Mononuclear cell (primary cell): ENCODE results near the gene MUC21. TPM values are rescaled to one million over a fixed set of nuclear protein-coding genes. Genes with fewer than 3 reads are reported as not detected.
"Not testable (repeated sequence)": the region's sequence is repeated elsewhere in the genome, so short reads cannot be mapped to it uniquely, and the experiment has no call there.

Experiments
- H3K27me3 ChIP-seq: 2 replicates; pipeline ENCODE4 v1.6.0; 2011; ENCODE audit warnings: low read length, control low read depth; ENCODE audit not compliant: insufficient read depth
- H3K4me1 ChIP-seq: 2 replicates; pipeline ENCODE4 v1.5.1; 2011; ENCODE audit warnings: mild to moderate bottlenecking, low read length, control low read depth; ENCODE audit not compliant: insufficient read depth
- H3K4me3 ChIP-seq: 2 replicates; pipeline ENCODE4 v1.5.1; 2011; ENCODE audit warnings: mild to moderate bottlenecking, low read length, moderate library complexity
- H3K9me3 ChIP-seq: 2 replicates; pipeline ENCODE4 v1.5.1; 2011; ENCODE audit warnings: low read depth, mild to moderate bottlenecking, control low read depth, low read length
- total RNA-seq: library from RNA; depleted of rRNA; stranded (reverse); fragments of >200 nt; gene quantifications from one replicate; pipeline ENCODE4 v1.2.3, GENCODE V29; 2012

MUC21 gene
- total RNA-seq, 1 donor, result not detected

DNA sequence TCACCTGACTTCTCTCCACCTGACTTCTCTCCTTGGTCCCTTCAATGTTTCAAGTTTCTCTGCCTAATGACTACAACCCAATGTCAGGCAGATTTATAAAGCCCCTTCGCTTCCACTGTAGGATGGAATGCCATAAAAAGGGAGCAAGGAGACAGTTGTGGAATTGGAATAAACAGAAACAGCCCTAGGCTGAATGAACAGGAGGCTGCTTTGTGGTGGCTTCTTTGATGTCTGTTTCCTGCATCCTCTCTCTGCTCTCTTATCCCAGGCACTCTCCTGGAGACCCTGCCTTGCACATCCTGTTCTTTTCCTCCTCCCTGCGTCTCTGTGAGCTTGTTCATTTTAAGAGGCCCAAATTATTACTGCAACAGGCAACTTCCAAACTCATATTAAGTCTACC, 25.8 kb upstream of the MUC21 start:
- peaks cover 48% of the 10 kb centered on the region for H3K27me3 ChIP-seq
- no peaks in the 10 kb centered on the region for H3K9me3 ChIP-seq
- peaks cover 15% of the 10 kb centered on the region for H3K4me1 ChIP-seq
- no peak overlapping the region for H3K4me3 ChIP-seq

DNA sequence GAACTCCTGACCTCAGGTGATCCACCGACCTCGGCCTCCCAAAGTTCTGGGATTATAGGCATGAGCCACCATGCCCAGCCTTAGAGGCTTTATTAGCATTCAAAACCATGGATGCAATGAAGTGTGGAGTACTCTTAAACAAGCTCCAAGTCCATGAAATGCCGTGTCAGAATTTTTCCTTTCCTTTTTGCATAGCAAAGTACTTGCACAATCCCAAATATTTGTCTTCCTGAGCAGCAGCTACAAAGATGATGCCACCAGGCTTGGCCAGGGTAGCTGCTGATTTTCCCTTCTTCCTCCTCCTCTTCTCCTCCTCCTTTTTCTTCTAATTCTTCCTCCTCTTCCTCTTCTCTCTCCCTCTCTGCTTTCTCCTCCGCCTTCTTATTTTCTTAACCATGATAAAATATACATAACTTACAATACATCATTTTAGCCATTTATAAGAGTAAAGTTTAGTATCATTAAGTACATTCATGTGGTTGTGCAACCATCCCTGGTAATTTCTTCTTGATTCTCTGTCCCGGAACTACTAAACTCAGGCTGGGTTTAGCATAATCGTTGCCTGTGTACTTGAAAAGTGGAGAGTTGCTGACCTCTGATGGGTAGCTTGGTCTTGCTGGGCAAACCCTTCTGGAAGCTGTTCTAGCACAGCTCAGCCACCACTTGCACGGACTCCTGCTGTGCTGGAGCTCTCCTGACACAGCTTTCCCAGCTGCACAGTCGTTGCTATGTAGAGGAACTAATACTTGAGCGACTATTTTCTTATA, 22.4 kb upstream of the MUC21 start:
- Histone ChIP-seq H3K27me3 (peaks cover 25% of the 10 kb centered on the region), H3K4me1 (peaks cover 2% of the 10 kb centered on the region), H3K9me3 (no peaks in the 10 kb centered on the region), H3K4me3 (no peak overlapping the region)

DNA sequence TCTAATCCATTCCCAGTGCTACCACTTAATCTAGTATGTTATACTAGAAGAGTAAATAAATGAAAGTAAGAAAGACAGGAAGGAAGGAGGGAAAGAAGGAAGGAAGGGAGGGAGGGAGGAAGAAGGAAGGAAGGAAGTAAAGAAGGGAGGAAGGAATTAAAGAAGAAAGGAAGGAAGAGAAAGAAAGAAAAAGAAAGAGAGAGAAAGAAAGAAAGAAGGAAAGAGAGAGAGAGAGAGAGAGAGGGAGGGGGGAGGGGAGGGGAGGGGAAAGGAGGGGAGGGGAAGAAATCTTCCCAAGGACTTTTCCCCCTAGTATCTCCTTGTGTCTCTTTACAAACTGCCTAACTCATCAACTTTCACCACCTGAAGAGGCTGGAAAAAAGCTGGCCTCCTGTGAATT, 20.8 kb upstream of the MUC21 start:
- H3K9me3 ChIP-seq, result no peaks in the 10 kb centered on the region
- H3K4me1 ChIP-seq, result no peaks in the 10 kb centered on the region
- H3K27me3 ChIP-seq, result peaks cover 11% of the 10 kb centered on the region
- H3K4me3 ChIP-seq, result no peak overlapping the region

DNA sequence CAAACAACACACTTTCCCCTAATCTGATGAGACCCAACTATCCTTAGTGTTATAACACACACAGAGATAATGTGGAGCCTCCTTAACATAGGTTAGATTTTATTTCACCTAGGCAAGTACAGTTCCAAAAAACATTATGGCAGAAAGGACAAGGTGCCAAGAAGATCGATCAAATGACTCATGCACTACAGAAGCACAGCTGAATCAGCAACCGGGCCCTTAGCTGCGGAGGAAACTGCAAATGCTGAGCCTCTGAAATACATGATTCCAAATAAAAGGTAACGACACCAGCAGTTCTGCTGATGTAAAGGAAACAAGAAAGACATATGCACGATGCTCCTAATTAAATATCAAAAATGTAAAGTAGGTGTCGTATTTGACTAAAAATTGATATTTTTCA, 19.9 kb upstream of the MUC21 start:
- H3K9me3 ChIP-seq, result no peaks in the 10 kb centered on the region
- no peak overlapping the region for H3K4me3 ChIP-seq
- H3K27me3 ChIP-seq, result peaks cover 6% of the 10 kb centered on the region
- no peaks in the 10 kb centered on the region for H3K4me1 ChIP-seq

DNA sequence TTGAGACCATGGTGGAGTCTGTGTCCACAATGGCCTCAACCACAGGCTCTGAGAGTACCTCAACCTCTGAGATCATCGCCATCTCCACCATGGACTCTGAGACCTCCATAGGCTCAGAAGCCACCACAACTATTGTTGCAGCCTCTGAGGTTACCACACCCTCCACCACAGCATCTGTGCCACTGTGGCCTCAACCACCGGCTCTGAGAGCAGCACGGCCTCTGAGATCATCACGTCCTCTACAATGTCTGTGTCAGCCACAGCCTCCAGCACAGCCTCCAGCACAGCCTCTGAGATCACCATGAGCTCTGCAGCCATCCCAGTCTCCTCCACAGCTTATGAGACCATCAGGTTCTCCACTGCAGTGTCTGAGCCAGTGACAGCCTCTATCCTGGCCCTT, 19.4 kb upstream of the MUC21 start:
- Histone ChIP-seq H3K4me1 (no peaks in the 10 kb centered on the region), H3K9me3 (no peaks in the 10 kb centered on the region), H3K27me3 (peaks cover 4% of the 10 kb centered on the region), H3K4me3 (no peak overlapping the region)

DNA sequence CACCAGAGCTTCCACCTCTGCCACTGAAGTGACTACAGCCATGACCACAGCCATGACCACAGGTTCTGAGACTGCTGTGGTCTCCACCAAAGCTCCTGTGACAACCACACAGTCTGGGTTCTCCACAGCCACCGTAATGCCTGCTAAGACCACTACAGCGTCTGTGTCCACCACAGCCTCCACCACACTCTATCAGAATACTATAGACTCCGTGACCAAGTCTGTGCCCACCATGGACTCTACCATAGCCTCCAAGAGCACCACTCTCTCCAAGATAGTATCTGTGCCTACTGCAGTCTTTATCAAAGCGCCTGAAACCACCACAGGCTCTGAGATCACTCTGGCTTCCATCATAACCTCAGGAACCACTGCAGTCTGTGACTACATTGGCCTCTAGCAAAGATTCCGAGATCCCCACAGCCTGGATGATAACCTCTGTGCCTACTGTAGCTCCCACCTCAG, 18.3 kb upstream of the MUC21 start:
- H3K9me3 ChIP-seq, result no peaks in the 10 kb centered on the region
- no peaks in the 10 kb centered on the region for H3K27me3 ChIP-seq
- no peak overlapping the region for H3K4me3 ChIP-seq
- no peaks in the 10 kb centered on the region for H3K4me1 ChIP-seq

DNA sequence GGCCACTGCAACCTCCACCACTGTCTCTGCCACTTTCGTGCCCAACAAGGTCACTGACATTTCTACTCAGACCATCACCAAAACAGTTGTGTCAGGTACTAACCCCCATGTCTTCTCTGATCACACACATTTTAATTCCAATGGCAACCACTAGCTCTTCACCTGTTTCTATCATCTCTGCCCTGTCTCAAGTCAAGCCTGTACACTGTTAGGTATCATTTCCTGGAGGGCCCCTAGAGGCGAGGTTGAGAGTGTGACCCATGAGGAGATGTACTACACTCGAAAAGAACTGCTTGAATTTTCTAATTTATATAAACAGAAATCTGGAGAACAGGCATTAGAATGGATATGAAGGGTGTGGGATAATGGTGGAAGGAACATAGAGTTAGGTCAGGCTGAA, 17.4 kb upstream of the MUC21 start:
- Histone ChIP-seq H3K27me3 (no peaks in the 10 kb centered on the region), H3K9me3 (no peaks in the 10 kb centered on the region), H3K4me3 (no peak overlapping the region), H3K4me1 (no peaks in the 10 kb centered on the region)

DNA sequence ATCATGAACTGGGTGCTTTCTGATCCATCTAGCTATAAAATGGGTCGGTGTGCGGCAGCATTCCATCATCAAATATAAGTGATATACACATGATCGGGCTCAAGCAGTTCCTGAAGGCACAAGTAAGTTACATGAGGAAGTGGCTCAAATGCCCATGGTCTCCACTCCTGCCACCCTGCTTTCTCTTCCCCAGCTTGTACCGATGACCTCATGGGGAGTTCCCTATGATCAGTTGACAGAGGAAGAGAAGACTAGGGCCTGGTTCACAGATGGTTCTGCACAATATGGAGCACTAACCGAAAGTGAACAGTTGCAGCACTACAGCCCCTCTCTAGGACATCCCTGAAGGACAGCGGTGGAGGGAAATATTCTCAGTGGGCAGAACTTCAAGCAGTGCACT, 14.3 kb upstream of the MUC21 start:
- not testable (repeated sequence) for H3K27me3 ChIP-seq, H3K9me3 ChIP-seq, H3K4me1 ChIP-seq, H3K4me3 ChIP-seq

DNA sequence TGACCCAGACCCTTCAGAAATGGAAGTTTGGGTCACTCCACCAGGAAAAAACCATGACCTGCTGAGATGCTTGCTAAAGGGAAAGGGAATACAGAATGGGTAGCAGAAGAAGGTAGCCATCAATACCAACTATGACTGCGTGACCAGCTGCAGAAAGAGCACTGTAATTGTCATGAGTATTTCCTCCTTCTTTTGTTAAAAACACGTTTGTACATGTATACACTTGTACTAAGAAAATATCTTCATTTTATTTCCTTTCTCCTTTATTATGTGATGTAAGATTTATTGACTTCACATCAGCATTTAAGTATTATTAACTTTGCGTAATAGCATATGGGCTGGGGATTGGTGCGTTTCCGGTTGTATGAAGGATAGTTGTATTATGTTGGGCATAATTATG, 12.6 kb upstream of the MUC21 start:
- Histone ChIP-seq H3K9me3 (no peaks in the 10 kb centered on the region), H3K27me3 (no peaks in the 10 kb centered on the region), H3K4me3 (no peak overlapping the region), H3K4me1 (no peaks in the 10 kb centered on the region)

DNA sequence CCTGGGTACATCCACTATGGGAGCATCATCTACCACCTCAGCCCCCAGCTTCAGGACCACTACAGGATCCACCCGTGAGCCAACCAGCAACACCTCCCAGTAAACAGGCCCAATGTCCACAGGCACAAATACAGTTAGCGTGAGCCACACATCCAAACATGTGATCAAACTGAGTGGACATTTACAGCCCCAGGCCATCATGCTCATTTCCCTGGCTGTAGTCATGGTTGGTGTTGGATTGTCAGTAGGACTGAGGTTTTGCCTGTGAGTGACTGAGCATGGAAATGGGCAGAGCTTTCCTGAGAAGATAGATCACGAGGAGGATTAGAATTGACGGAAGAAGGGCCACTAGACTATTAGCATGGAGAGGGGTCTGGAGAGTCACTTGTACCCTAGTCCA, 10.7 kb upstream of the MUC21 start:
- no peaks in the 10 kb centered on the region for H3K4me1 ChIP-seq
- peaks cover 4% of the 10 kb centered on the region for H3K27me3 ChIP-seq
- no peaks in the 10 kb centered on the region for H3K9me3 ChIP-seq

DNA sequence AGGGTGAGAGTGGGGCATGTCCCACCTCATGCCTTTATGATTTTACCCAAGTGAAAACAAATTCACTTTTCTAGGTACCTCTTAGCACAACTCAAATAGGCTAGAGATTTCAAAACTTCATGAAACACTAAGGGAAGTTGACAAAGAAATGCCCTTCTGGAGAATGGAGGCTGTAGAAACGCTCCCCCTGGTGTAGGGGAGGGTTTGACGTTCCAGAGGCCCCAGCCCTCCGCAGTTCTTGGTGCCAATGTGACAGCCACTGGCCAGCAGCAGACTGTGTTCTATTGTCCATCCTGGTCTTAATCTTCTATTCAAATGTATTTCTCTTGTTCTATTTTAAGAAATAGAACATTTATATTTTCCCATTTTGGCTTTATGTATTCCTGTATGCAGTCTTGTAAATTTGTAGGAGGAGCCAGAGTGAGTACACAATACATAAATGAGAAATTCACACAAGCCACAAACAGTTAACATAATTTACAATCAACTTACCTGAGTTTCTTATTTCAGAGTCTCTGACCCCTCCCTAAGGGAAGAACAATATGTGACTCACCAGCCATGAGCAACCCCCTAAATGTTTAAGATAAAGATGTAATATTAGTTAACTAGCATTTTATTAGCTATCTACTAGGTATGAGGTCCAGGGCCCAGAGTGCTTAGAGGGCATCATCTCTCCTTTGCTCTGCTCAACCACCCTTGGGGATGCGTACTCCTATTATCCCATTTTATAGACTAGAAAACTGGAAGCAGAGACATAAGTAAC, 8.8 kb upstream of the MUC21 start:
- no peaks in the 10 kb centered on the region for H3K4me1 ChIP-seq
- peaks cover 9% of the 10 kb centered on the region for H3K27me3 ChIP-seq
- H3K4me3 ChIP-seq, result no peak overlapping the region
- no peaks in the 10 kb centered on the region for H3K9me3 ChIP-seq

More for the DNA sequence above, 10.7 kb upstream of the MUC21 start:
- H3K4me3 ChIP-seq, result no peak overlapping the region

DNA sequence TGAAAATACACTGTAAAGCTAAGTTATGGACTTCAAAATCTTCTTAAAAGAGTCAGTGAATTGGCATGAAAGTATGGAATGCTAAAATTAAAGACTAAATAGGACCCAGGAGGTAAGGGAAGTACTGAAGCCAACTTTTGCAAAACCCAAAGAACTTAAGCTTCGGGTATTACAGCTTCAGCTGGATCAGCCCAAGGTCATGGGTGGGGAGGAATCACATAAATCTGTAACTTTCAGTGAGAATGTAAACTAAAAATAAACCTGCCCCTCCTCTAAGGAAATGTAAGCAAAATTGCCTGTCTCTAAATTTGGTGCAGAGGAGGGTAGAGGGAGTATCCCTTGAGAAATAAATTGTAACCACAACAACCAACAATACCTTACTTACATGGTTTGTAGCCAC, 4.4 kb upstream of the MUC21 start:
- Histone ChIP-seq H3K4me1 (no peaks in the 10 kb centered on the region), H3K27me3 (peaks cover 23% of the 10 kb centered on the region), H3K9me3 (no peaks in the 10 kb centered on the region)

DNA sequence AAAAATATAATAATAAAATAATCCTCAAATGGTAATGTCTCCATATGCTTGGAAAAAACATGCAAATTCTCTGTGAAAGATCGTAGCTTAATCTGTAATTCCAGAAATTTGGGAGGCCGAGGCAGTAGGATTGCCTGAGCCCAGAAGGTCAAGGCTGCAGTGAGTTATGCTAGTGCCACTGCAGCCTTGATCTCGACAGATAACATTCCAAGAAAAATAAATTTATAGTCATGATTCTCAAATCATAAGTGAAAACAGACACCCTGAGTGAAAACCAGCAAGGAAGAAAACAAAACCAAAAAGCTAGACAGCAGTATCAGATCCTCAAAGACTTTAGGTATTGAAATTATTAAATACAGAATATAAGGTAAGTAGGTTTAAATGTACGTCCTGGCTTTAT, 3.8 kb upstream of the MUC21 start:
- Histone ChIP-seq H3K4me3 (no peak overlapping the region), H3K4me1 (no peaks in the 10 kb centered on the region), H3K9me3 (no peaks in the 10 kb centered on the region), H3K27me3 (peaks cover 23% of the 10 kb centered on the region)

More for the DNA sequence above, 4.4 kb upstream of the MUC21 start:
- no peak overlapping the region for H3K4me3 ChIP-seq

DNA sequence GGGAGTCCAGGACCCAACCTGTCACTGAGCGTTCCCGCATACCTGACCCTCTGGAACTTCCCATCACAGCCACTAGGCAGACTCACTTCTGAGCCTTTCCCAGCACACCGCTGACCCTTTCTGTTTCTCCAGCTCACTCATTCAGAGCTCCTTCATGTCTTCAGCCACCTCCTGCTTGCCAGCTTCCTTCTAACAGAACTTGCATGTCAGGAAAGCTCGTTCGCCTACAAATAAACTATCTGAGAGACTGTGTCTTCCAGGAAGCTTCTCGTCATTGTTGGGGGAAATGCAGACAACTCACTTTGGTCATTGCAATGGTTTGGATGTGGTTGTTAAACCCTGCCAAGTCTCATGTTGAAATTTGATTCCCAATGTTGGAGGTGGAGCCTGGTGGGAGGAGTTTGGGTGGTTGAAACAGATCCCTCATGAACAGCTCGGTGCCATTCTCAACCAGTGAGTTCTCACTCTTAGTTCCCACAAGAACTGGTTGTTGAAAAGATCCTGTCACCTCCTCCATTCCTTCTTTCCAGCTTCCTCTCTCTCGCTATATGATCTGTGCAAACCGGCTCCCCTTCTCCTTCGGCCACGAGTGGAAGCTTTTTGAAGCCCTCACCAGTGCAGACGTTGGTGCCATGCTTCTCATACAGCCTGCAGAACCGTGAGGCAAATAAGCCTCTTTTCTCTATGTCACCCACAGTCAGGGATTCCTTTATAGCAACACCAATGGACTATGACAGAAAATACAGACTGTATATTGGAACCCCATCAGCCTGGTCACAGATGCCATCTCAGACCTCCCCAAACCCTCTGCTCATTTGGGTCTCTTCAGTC, 1.4 kb upstream of the MUC21 start:
- Histone ChIP-seq H3K4me3 (no peak overlapping the region), H3K4me1 (no peaks in the 10 kb centered on the region), H3K9me3 (no peaks in the 10 kb centered on the region), H3K27me3 (peaks cover 20% of the 10 kb centered on the region)

DNA sequence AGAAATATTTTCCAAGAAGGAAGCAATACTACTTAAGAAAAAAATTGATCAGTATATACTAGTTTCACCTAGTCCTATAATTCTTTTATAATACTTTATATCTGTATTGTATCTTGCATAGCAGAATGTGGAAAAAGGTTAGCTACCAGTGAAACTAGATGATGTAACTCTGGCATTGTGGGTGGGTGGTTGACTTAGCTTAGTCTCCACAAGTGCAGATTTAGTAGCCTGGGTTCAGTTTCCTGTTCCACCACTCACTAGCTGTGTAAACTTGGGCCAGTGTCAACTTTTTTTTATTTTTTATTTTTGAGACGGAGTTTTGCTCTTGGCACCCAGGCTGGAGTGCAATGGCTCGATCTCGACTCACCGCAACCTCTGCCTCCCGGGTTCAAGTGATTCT, 2.0 kb downstream of the MUC21 start:
- H3K9me3 ChIP-seq, result no peaks in the 10 kb centered on the region
- peaks cover 12% of the 10 kb centered on the region for H3K27me3 ChIP-seq
- no peak overlapping the region for H3K4me3 ChIP-seq
- H3K4me1 ChIP-seq, result no peaks in the 10 kb centered on the region
